HFF-Myc (cell line): ENCODE measurements around the gene ETV3.

Experiments used
- DNase-seq: peaks from one replicate; pipeline ENCODE4 v3.0.0-alpha.2; 2011; ENCODE audit warnings: low read depth; ENCODE audit errors: extremely low read depth
- H3K4me3 ChIP-seq: replicated peaks from 2 replicates; pipeline ENCODE4 v1.5.1; 2011; ENCODE audit warnings: low read depth, mild to moderate bottlenecking, control low read depth, low read length
- CTCF ChIP-seq: IDR thresholded peaks from 2 replicates; pipeline ENCODE4 v1.5.1; 2012; ENCODE audit warnings: mild to moderate bottlenecking, low read depth, low read length, control low read depth; ENCODE audit errors: missing control alignments

Gene ETV3

DNA sequence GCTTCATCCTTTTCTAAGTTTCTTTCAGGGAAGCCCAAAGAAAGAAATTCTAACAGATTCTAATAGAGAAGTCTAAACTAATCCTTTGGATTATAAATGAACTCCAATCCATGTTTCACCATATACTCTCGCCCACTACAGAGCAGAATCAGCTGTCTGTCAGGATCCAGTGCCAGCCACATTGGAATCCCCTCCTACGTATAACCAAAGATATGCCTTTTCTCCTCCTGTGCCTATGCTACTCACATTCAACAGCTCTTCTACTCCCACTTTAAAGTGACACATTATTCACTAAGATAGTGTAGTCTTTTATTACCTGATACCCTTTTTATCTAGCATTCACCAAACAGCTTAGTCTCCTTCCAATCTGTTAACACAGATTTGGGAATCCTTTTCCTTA, 3.1 kb downstream of the ETV3 start:
- no peak overlapping the region for H3K4me3 ChIP-seq
- TF ChIP-seq CTCF, result no peak

GRCh38 chr1:157134442-157134841, 3.8 kb downstream of the ETV3 start:
- TF ChIP-seq CTCF, result no peak
- no peak for DNase-seq

More for the DNA sequence above, 3.1 kb downstream of the ETV3 start:
- DNase-seq, result no peak

DNA sequence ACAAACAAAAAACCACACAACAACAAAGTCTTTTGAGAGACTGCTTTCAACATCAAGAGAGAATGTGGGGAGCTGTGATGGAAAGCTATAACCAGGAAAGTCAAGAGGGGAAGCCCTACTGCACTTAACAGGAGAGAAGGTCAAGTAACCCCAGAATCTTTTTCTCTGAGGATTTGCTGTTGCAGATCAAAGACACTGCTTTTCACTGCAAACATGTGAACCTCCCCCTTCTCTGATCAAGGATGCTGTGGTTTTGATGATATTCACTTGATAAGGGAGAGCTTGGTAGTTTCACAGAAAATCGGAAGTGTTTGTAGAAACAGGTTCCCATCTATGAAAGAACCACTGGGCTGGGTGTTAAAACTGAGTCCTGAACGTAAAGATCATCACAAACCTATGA, 4.8 kb downstream of the ETV3 start:
- DNase-seq, result no peak
- H3K4me3 ChIP-seq, result no peak overlapping the region
- no peak for TF ChIP-seq CTCF

More at GRCh38 chr1:157134442-157134841, 3.8 kb downstream of the ETV3 start:
- no peak overlapping the region for H3K4me3 ChIP-seq

DNA sequence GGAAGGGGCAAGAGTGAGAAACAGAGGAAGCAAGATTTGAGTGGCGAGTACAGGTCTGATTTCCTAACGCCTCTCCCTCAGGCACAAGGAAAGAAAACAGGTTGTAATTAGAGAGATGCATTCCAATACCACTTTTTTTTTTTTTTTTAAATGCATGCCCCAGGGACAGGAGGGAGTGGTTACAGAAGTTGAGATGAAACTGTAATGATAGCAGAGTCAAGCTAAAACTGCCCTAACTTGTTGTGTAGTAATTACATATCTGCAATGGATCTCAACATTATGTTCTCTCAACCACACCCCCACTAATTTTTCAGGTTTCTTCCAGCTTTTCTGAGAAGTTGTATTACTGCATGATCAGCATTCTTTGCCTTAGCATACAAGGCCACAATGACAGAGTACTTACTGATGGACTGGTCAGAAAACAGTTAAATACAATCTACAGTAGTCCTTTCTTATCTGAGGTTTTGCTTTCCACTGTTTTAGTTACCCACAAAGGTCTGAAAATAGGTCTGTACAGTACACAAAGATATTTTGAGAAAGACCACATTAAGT, 5.5 kb downstream of the ETV3 start:
- no peak for TF ChIP-seq CTCF
- H3K4me3 ChIP-seq, result no peak overlapping the region
- DNase-seq, result no peak

DNA sequence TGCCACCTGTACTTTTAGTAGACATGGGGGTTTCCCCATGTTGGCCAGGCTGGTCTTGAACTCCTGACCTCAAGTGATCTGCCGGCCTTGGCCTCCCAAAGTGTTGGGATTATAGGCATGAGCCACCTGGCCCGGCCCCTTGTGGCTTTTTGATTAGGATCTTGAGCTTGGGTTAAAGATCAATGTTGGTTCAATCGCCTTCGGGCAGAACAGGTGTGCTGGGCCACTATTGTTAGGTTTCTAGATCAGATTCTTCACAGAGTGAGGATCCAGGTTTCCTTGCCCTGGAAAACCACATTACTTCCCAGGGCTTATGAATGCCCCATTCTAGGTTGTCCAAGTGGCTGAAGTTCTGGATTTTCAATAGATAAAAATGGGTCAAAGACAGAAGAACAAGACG, 6.1 kb downstream of the ETV3 start:
- DNase-seq, result no peak
- no peak overlapping the region for H3K4me3 ChIP-seq
- TF ChIP-seq CTCF, result no peak

- DNase-seq, result no peak
- no peak for TF ChIP-seq CTCF
- no peak overlapping the region for H3K4me3 ChIP-seq
Measured at GRCh38 chr1:157131281-157131680, 6.9 kb downstream of the ETV3 start.

DNA sequence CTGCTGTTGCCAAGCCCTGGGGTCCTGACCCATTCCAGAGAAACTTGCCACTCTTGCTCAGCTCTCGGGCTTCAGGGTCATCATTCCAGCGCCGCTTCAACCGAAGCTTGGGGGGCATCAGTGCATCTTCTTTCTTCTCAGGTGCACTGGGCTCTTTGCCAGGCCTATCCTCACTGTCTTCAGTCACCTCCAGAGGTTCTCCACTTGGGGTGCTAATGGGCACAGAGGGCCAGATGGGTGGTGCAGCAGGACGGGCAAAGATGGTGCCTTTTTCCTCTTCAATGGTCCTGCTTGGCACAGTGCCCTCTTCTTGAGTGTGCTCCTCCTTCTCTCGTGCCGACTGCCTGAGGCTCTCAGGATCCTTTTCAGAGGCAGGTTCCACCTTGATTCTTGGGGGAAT, 13.3 kb downstream of the ETV3 start:
- no peak for DNase-seq

More for the DNA sequence above, 13.3 kb downstream of the ETV3 start:
- no peak for TF ChIP-seq CTCF
- no peak overlapping the region for H3K4me3 ChIP-seq
